ENCODE data around the gene NUP188. TPM values are rescaled to one million over a fixed set of nuclear protein-coding genes. Genes with fewer than 3 reads are reported as not detected.

NUP188 gene, protein sequence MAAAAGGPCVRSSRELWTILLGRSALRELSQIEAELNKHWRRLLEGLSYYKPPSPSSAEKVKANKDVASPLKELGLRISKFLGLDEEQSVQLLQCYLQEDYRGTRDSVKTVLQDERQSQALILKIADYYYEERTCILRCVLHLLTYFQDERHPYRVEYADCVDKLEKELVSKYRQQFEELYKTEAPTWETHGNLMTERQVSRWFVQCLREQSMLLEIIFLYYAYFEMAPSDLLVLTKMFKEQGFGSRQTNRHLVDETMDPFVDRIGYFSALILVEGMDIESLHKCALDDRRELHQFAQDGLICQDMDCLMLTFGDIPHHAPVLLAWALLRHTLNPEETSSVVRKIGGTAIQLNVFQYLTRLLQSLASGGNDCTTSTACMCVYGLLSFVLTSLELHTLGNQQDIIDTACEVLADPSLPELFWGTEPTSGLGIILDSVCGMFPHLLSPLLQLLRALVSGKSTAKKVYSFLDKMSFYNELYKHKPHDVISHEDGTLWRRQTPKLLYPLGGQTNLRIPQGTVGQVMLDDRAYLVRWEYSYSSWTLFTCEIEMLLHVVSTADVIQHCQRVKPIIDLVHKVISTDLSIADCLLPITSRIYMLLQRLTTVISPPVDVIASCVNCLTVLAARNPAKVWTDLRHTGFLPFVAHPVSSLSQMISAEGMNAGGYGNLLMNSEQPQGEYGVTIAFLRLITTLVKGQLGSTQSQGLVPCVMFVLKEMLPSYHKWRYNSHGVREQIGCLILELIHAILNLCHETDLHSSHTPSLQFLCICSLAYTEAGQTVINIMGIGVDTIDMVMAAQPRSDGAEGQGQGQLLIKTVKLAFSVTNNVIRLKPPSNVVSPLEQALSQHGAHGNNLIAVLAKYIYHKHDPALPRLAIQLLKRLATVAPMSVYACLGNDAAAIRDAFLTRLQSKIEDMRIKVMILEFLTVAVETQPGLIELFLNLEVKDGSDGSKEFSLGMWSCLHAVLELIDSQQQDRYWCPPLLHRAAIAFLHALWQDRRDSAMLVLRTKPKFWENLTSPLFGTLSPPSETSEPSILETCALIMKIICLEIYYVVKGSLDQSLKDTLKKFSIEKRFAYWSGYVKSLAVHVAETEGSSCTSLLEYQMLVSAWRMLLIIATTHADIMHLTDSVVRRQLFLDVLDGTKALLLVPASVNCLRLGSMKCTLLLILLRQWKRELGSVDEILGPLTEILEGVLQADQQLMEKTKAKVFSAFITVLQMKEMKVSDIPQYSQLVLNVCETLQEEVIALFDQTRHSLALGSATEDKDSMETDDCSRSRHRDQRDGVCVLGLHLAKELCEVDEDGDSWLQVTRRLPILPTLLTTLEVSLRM (N-terminal part only)
- total RNA-seq = 10 to 100 TPM; 65.8 to 73.6 TPM

DNA sequence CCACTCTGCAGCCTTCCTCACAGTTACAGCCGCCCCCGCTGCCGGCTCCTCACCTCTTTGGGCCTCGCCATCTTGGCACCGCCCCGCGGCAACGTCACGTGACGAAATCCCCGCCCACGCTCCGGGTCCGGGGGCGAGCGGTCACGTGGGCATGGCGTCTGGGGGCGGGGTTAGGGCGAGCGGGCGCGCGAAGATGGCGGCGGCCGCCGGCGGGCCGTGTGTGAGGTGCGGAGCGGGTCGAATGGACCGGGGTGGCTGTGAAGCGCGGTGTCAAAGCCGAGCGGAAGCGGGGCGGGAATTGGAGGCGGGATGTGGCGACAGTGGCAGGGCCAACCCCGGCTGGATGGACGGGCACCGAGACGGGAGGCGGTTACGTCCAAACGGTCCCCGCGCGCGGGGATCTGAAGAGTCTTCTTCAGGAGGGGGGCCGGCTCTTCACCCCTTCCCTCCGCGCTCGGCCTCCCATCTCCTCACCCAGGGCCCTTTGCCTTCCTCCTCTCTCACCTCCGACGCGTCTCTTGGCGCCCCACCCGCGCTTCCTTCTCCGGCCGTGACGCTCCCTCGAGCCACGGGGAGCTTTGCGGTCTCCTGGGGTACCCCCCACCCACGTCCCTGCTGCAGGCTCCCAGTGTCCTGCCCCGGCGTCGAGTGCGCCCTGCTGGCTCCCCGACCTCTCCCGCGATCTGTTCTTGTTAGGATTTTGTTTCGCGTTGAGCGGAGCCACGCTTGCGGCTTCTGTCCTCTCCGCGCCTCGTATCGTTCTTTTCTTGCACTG lies at the start of gene NUP188, which contains the start of gene DOLK:
Gene NUP188 (plus strand): TSS at position 173 of the 775 bp plus-strand sequence. CDS start 21 bp downstream, at position 194.
Gene DOLK (minus strand): TSS at position 77 of the 775 bp plus-strand sequence. CDS start 300 bp downstream, outside the sequence.
- ChIA-PET CTCF (interaction anchor here (0.6 to 1.5 kb wide), 4 partner anchors 20 to 223 kb away, joined by 3 to 5 read pairs (median 3); partner anchors contain the start of genes ENDOG, SH3GLB2 and ZDHHC12), POLR2A (interaction anchor here (0.6 to 1.4 kb wide), 8 partner anchors 9 to 258 kb away, joined by 3 to 4 read pairs (median 3); partner anchors contain the start of genes DOLPP1 and ZDHHC12)
- H3K36me3 Mint-ChIP-seq (ENCODE audit: low read depth) = peaks cover 19% of the 10 kb centered on the region
- H3K27ac Mint-ChIP-seq = peak within 1 kb of the TSS; percentile 84
- H3K4me1 Mint-ChIP-seq = peaks cover 36% of the 10 kb centered on the region
- no peaks in the 10 kb centered on the region for H3K9me3 Mint-ChIP-seq
- DNase-seq = peak; percentile 98
- H3K27me3 Mint-ChIP-seq = no peaks in the 10 kb centered on the region
- peak within 1 kb of the TSS; percentile 79 for H3K4me3 Mint-ChIP-seq

DNA sequence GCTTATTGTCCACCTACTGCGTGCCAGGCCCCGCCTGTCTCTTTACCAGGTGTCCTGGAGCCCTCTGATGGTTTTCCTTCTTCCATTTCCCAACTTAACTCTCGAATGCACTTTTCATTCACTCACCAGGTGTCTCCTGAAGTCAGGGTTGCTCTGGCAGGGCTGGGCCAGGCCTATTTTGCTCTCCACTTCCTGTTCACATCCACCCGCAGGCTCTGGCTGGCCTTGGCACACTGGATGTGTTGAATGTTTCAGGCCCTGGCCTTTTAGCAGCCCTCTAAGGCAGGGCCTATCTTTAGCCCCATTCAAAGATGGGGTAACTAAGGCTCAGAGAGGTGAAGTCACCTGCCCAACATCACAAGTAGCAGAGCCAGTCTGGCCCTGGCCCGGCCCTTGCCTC lies 49.1 kb upstream of the NUP188 start:
- Mint-ChIP-seq H3K9me3 (no peaks in the 10 kb centered on the region), H3K36me3 (ENCODE audit: low read depth) (peaks cover 54% of the 10 kb centered on the region), H3K4me3 (peak overlapping the region; percentile 47), H3K4me1 (peaks cover 92% of the 10 kb centered on the region), H3K27me3 (no peaks in the 10 kb centered on the region), H3K27ac (peak overlapping the region; percentile 96)
- DNase-seq = peak; percentile 36
- ChIA-PET CTCF (interaction anchor here (1.6 kb wide), 1 partner anchor 80 kb away, joined by 4 read pairs; the partner anchor contains the start of gene ENDOG), POLR2A (interaction anchor here (0.7 to 6.3 kb wide), 5 partner anchors 10 to 345 kb away, joined by 3 to 43 read pairs (median 8); partner anchors contain the start of genes KYAT1 and LRRC8A)

DNA sequence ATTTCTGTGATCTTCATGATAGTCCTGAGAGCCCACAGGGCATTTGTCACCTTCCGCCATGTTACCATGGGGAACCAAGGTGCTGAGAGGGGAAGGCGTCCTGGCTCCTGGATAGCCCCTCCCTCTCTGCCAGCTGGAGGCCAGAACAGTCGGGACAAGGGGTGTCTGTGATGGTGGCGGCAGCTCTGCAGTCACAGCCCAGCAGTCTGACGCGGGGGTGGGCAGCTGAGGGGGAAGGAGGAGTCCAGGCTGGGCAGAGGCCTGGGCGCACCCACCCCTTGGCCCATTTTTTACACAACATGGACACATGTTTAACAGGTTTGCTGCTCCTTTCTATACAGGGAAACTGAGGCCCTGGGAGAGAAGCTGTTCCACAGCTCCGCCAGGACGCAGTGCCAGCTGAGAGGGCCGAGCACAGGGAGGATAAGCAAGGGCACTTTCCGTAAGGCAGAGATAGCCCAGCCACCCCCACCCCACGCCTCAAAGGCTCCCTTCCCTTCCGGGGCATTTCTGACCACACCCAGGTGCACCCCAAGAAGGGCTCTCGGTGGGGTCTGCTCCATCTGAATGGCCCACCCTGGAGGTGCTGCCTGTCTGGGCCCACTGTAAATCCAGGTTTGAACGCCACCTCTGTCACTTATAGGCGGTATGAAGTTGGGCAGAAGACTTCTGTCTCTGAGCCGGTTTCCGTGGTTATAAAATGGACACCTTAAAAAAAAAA lies 48.5 kb upstream of the NUP188 start:
- Mint-ChIP-seq H3K4me3 (peak overlapping the region; percentile 47), H3K36me3 (ENCODE audit: low read depth) (peaks cover 50% of the 10 kb centered on the region), H3K27ac (peak overlapping the region; percentile 96), H3K27me3 (no peaks in the 10 kb centered on the region), H3K4me1 (peaks cover 94% of the 10 kb centered on the region), H3K9me3 (no peaks in the 10 kb centered on the region)
- DNase-seq = no peak
- ChIA-PET POLR2A (interaction anchor here (1.2 to 6.3 kb wide), 4 partner anchors 10 to 18 kb away, joined by 4 to 43 read pairs (median 10); partner anchors contain the start of genes KYAT1 and LRRC8A), CTCF (interaction anchor here (1.6 kb wide), 1 partner anchor 81 kb away, joined by 4 read pairs; the partner anchor contains the start of gene ENDOG)

DNA sequence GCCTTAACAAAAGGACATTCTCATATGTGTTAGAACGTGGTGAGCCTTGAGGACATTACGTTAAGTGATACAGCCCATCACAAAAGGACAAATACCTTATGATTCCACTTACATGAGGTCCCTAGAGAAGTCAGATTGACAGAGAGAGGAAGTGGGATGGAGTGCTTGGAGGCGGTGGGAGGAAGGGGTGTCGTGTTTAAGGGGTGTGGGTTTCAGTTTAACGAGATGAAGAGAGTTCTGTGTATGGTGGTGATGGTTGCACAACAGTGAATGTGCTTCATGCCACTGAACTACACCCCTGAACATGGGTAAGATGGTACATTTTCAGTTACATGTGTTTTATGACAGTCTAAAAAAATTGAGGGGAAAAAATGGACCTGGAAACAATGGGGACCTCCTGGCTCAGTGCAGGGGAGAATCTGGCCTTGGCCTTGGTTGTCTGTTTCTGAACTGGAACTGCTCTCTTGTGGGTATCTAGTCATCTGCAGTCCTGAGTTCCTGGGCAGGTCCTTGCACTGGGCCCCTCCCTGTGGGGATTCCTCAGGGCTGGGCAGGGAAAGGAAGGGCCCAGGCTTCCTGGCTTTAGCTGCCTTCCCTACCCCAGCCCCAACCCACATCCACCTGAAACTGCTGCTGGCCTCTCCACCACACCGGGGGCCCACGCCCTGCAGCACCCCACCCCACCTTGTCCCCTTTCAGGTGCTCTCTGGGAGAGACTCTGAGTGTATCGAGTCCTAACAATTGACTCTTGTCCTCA lies 47.8 kb upstream of the NUP188 start:
- H3K9me3 Mint-ChIP-seq = no peaks in the 10 kb centered on the region
- POLR2A ChIA-PET = interaction anchor here (2.4 to 6.3 kb wide), 3 partner anchors 11 to 18 kb away, joined by 8 to 43 read pairs (median 11); partner anchors contain the start of genes KYAT1 and LRRC8A
- peak; percentile 49 for DNase-seq

DNA sequence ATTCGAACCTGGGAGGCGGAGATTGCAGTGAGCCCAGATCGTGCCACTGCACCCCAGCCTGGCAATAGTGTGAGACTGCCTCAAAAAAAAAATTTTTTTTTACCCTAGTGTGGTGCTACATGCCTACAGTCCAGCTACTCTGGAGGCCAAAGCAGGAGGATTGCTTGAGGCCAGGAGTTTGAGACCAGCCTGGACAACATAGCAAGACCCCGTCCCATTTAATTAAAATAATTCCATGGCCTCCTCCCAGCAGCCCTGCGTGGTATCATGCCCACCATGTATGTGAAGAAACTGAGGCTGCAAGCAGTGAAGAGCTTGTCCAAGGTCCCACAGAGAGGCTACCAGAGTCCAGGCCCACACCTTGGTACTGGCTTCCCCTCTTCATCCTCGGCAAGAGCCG lies 46.1 kb upstream of the NUP188 start:
- H3K27ac Mint-ChIP-seq = peak overlapping the region; percentile 96
- DNase-seq = no peak
- CTCF ChIA-PET = interaction anchor here (1.2 kb wide), 1 partner anchor 22 kb away, joined by 3 read pairs; no protein-coding TSS in a partner anchor
- no peaks in the 10 kb centered on the region for H3K27me3 Mint-ChIP-seq
- no peaks in the 10 kb centered on the region for H3K9me3 Mint-ChIP-seq
- H3K4me1 Mint-ChIP-seq = peaks cover 84% of the 10 kb centered on the region
- POLR2A ChIA-PET = interaction anchor here (1.4 to 6.3 kb wide), 6 partner anchors 8 to 82 kb away, joined by 4 to 43 read pairs (median 8); partner anchors contain the start of genes KYAT1, LRRC8A and PHYHD1
- H3K4me3 Mint-ChIP-seq = no peak overlapping the region
- peaks cover 35% of the 10 kb centered on the region for H3K36me3 Mint-ChIP-seq (ENCODE audit: low read depth)

More for the DNA sequence above, 47.8 kb upstream of the NUP188 start:
- CTCF ChIA-PET = interaction anchor here (1.0 kb wide), 1 partner anchor 29 kb away, joined by 5 read pairs; no protein-coding TSS in a partner anchor
- Mint-ChIP-seq H3K4me3 (peak overlapping the region; percentile 44), H3K4me1 (peaks cover 92% of the 10 kb centered on the region), H3K27ac (peak overlapping the region; percentile 96), H3K36me3 (ENCODE audit: low read depth) (peaks cover 49% of the 10 kb centered on the region), H3K27me3 (no peaks in the 10 kb centered on the region)

DNA sequence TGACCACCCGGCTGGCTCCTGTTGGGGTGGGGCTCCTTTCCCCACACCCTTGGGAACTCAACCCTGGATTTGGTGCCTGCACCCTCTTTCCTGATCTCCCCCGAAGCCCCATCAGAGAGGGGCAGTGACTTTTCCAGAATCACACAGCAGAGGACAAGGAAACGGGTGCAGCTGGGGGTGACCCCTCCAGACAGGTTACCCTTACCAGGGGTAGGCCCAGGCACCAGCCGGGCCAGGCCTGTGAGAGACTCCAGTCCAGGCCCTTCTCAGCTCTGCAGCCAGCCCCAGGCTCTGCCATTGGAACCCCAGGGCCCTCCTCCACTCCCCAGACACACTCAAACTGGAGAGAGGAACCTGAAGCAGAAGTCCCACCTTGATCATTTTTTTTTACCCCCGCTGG lies 45.7 kb upstream of the NUP188 start:
- POLR2A ChIA-PET = interaction anchor here (0.9 to 6.3 kb wide), 8 partner anchors 9 to 178 kb away, joined by 3 to 43 read pairs (median 5); partner anchors contain the start of genes KYAT1, LRRC8A, PHYHD1 and ZDHHC12
- no peak for DNase-seq

DNA sequence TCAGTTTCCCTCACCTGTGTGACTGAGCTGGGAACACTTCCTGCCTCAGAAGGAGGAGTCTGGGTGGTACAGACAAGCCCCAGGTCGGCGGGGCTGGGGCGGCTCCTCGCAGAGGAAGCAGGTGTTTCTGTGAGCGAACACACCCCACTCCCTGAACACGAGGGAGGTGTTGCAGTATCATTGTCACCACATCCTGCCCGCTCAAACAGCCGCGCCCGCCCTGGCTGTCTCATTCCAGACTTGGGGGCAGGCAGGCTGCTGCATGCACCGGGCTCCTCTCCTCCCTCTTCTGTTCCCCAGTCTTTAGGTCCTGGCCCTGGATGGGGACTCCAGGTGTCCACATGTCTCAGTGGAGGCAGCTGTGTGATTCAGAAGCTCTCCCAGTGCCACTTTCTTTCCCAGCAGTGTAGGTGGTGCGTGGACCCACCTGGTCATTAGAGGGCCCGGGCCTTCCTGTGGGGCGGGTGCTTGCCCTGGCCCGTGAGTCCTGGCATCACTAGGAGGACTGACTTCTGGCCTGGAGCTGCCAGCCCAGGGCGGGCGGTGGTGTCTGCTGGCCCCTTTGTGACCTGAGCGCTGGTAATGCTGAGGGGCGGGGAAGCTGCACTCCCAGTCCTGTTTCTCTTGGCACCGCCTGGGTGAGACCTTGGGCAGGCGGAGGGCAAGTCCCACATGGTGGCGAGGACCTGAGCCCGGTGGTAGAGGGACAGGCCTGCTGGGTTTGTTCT lies 45.0 kb upstream of the NUP188 start:
- peak overlapping the region; percentile 71 for H3K4me3 Mint-ChIP-seq
- H3K9me3 Mint-ChIP-seq = no peaks in the 10 kb centered on the region
- peaks cover 80% of the 10 kb centered on the region for H3K4me1 Mint-ChIP-seq
- peak overlapping the region; percentile 96 for H3K27ac Mint-ChIP-seq
- ChIA-PET POLR2A (interaction anchor here (0.6 to 6.3 kb wide), 11 partner anchors 9 to 352 kb away, joined by 3 to 43 read pairs (median 5); partner anchors contain the start of genes KYAT1, LRRC8A and ZDHHC12), CTCF (interaction anchor here (0.8 to 1.2 kb wide), 3 partner anchors 21 to 39 kb away, joined by 3 read pairs; partner anchors contain the start of genes KYAT1 and LRRC8A)
- peak; percentile 92 for DNase-seq
- no peaks in the 10 kb centered on the region for H3K27me3 Mint-ChIP-seq
- peaks cover 38% of the 10 kb centered on the region for H3K36me3 Mint-ChIP-seq (ENCODE audit: low read depth)

More for the DNA sequence above, 45.7 kb upstream of the NUP188 start:
- Mint-ChIP-seq H3K9me3 (no peaks in the 10 kb centered on the region), H3K4me1 (peaks cover 83% of the 10 kb centered on the region), H3K27ac (peak overlapping the region; percentile 96), H3K27me3 (no peaks in the 10 kb centered on the region), H3K4me3 (peak overlapping the region; percentile 71), H3K36me3 (ENCODE audit: low read depth) (peaks cover 35% of the 10 kb centered on the region)
- CTCF ChIA-PET = interaction anchor here (1.0 to 1.2 kb wide), 2 partner anchors 23 to 38 kb away, joined by 3 read pairs; no protein-coding TSS in a partner anchor

DNA sequence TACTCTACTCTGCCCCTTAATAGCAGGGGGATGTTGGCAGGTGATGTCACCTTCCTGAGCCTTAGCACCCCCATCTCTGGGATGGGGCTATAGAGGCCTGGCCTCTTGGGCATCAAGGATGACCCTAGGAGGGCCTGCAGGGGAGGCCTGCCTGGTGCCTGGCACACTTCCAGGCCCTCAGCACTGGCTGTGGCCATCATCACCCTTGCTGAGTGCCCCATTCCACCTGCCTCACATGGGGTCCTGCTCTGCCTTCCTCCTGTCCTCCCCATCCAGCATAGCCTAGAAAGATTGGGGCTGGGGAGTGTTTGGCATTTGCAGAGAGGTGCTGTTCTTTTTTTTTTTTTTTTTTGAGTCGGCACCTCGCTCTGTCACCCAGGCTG lies 44.4 kb upstream of the NUP188 start:
- ChIA-PET CTCF (interaction anchor here (0.7 kb wide), 1 partner anchor 24 kb away, joined by 3 read pairs; no protein-coding TSS in a partner anchor), POLR2A (interaction anchor here (0.6 to 6.3 kb wide), 9 partner anchors 10 to 352 kb away, joined by 3 to 43 read pairs (median 5); partner anchors contain the start of genes KYAT1, LRRC8A and ZDHHC12)
- peak overlapping the region; percentile 71 for H3K4me3 Mint-ChIP-seq
- DNase-seq = no peak
- peaks cover 74% of the 10 kb centered on the region for H3K4me1 Mint-ChIP-seq
- H3K27me3 Mint-ChIP-seq = no peaks in the 10 kb centered on the region
- H3K9me3 Mint-ChIP-seq = no peaks in the 10 kb centered on the region
- H3K27ac Mint-ChIP-seq = peak overlapping the region; percentile 96
- peaks cover 40% of the 10 kb centered on the region for H3K36me3 Mint-ChIP-seq (ENCODE audit: low read depth)

DNA sequence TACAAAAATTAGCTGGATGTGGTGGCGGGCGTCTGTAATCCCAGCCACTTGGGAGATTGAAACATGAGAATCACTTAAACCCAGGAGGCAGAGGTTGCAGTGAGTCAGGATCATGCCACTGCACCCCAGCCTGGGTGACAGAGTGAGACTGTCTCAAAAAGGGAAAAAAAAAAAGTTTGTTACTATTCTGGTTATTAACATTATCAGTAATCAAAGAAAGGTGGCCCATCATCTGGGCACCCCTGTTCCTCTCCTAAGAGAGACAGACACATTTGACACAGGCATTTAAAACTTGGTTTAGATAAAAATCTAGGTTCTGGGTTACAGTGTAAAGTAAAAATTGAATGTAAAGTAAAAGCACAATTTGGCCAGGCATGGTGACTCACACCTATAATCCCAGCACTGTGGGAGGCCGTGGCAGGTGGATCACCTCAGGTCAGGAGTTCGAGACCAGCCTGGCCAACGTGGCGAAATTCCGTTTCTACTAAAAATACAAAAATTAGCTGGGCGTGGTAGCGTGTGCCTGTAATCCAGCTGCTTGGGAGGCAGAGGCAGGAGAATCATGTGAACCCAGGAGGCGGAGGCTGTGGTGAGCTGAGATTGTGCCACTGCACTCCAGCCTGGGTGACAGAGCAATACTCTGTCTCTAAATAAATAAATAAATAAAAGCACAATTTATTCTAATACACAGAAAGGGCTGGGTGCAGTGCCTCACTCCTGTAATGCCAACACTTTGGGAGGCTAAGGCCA lies 43.5 kb upstream of the NUP188 start:
- Mint-ChIP-seq H3K4me1 (peaks cover 67% of the 10 kb centered on the region), H3K9me3 (no peaks in the 10 kb centered on the region), H3K4me3 (no peak overlapping the region), H3K27ac (peak overlapping the region; percentile 96), H3K36me3 (ENCODE audit: low read depth) (peaks cover 41% of the 10 kb centered on the region), H3K27me3 (no peaks in the 10 kb centered on the region)
- ChIA-PET CTCF (interaction anchor here (0.7 kb wide), 1 partner anchor 23 kb away, joined by 3 read pairs; no protein-coding TSS in a partner anchor), POLR2A (interaction anchor here (1.7 kb wide), 1 partner anchor 12 kb away, joined by 5 read pairs; no protein-coding TSS in a partner anchor)
- DNase-seq = no peak
